Fibroblast of the aortic adventitia (primary cell): Measurements from ENCODE around the gene CRACR2A. TPM values are rescaled to one million over a fixed set of nuclear protein-coding genes. Genes with fewer than 3 reads are reported as not detected.

Experiments used
- DNase-seq: peaks from one replicate; pipeline ENCODE4 v3.0.0-alpha.2; 2010; ENCODE audit warnings: low read depth
- H3K4me3 ChIP-seq: 2 replicates; pipeline ENCODE4 v1.5.1; 2011; ENCODE audit warnings: low read depth, mild to moderate bottlenecking, control low read depth, low read length, moderate library complexity
- CTCF ChIP-seq: IDR thresholded peaks from 2 replicates; pipeline ENCODE4 v1.5.1; 2011; ENCODE audit warnings: mild to moderate bottlenecking, low read length, control low read depth, inconsistent platforms; ENCODE audit not compliant: insufficient read depth
- total RNA-seq: library from RNA; depleted of rRNA; stranded (reverse); fragments of >200 nt; gene quantifications from 2 replicates; pipeline ENCODE4 v1.2.3, GENCODE V29; 2012; ENCODE audit warnings: low replicate concordance

CRACR2A gene
- total RNA-seq, 1 donor: 4.8 TPM

- H3K4me3 ChIP-seq: no peak overlapping the region
- no peak for DNase-seq
- TF ChIP-seq CTCF: no peak
These were observed 135.3 kb downstream of the CRACR2A start for GRCh38 chr12:3617565-3617964.

- DNase-seq: no peak
- H3K4me3 ChIP-seq: no peak overlapping the region
- TF ChIP-seq CTCF: no peak
These were observed 137.0 kb downstream of the CRACR2A start for GRCh38 chr12:3615862-3616261.

GRCh38 chr12:3614806-3615466, 138.0 kb downstream of the CRACR2A start:
- no peak for DNase-seq
- no peak for TF ChIP-seq CTCF
- no peak overlapping the region for H3K4me3 ChIP-seq

- DNase-seq: no peak
- no peak overlapping the region for H3K4me3 ChIP-seq
- no peak for TF ChIP-seq CTCF
These were observed 139.1 kb downstream of the CRACR2A start for GRCh38 chr12:3613641-3614395.

- no peak overlapping the region for H3K4me3 ChIP-seq
- no peak for DNase-seq
- no peak for TF ChIP-seq CTCF
These were observed 140.8 kb downstream of the CRACR2A start for GRCh38 chr12:3611860-3612703.

- TF ChIP-seq CTCF: no peak
- DNase-seq: no peak
- no peak overlapping the region for H3K4me3 ChIP-seq
These were observed 145.1 kb downstream of the CRACR2A start for GRCh38 chr12:3607821-3608220.
